ENCODE data around the gene YIPF2. TPM values are rescaled to one million over a fixed set of nuclear protein-coding genes. Genes with fewer than 3 reads are reported as not detected.

YIPF2 gene
- total and polyA plus RNA-seq, 8 donors: 41.4 to 67.9 (median 49.9) TPM

- WGBS, 2 donors: 93 to 95% methylated on average over 17 of the region's 17 CpGs
- peaks cover 0 to 33% (median 3%) of the 10 kb centered on the region in 3 donors for H3K36me3 ChIP-seq
- intact Hi-C loops (cut with DNase I): no loop called here
These were observed 20.0 kb downstream of the YIPF2 start for GRCh38 chr19:10908380-10908960.

GRCh38 chr19:10907925-10908324 is 20.5 kb downstream of the YIPF2 start:
- no peak for FAIRE-seq
- Histone ChIP-seq H3K4me3 (no peak overlapping the region), H3K27me3 (no peaks in the 10 kb centered on the region), H3K4me1 (no peaks in the 10 kb centered on the region), H3K27ac (no peak overlapping the region), H3K36me3 (peaks cover 0 to 33% (median 3%) of the 10 kb centered on the region in 3 donors), H3K9me3 (no peaks in the 10 kb centered on the region)
- intact Hi-C loops (cut with DNase I): no loop called here
- no peak for DNase-seq
- ATAC-seq: no peak
- 90 to 93% methylated on average over 14 of the region's 14 CpGs for WGBS, 2 donors
- TF ChIP-seq CTCF (IDR thresholded peaks at IDR 0.05): no peak

More at GRCh38 chr19:10908380-10908960, 20.0 kb downstream of the YIPF2 start:
- ATAC-seq: no peak
- FAIRE-seq: no peak
- Histone ChIP-seq H3K4me3 (no peak overlapping the region), H3K27me3 (no peaks in the 10 kb centered on the region), H3K27ac (no peak overlapping the region), H3K4me1 (no peaks in the 10 kb centered on the region), H3K9me3 (no peaks in the 10 kb centered on the region)
- no peak for TF ChIP-seq CTCF (IDR thresholded peaks at IDR 0.05)
- no peak for DNase-seq

GRCh38 chr19:10899151-10899653 is 29.2 kb downstream of the YIPF2 start:
- DNase-seq: peak; percentile 78 to 95 (median 87)
- Histone ChIP-seq H3K27me3 (no peaks in the 10 kb centered on the region), H3K4me3 (no peak overlapping the region), H3K4me1 (peaks cover 0 to 24% (median 7%) of the 10 kb centered on the region in 3 donors), H3K27ac (peak overlapping the region; percentile 78 to 85 (median 82)), H3K36me3 (no peaks in the 10 kb centered on the region), H3K9me3 (no peaks in the 10 kb centered on the region)
- 8 to 16% methylated on average over 10 of the region's 10 CpGs for WGBS, 2 donors
- peak; percentile 92 to 93 (median 93) for ATAC-seq
- no peak for TF ChIP-seq CTCF (IDR thresholded peaks at IDR 0.05)
- intact Hi-C loops (cut with DNase I): no loop called here
- FAIRE-seq: no peak

GRCh38 chr19:10898633-10899032 is 29.8 kb downstream of the YIPF2 start:
- H3K36me3 ChIP-seq: no peaks in the 10 kb centered on the region
- TF ChIP-seq CTCF (IDR thresholded peaks at IDR 0.05): no peak
- intact Hi-C loops (cut with DNase I): no loop called here
- H3K4me3 ChIP-seq: no peak overlapping the region
- no peaks in the 10 kb centered on the region for H3K9me3 ChIP-seq
- peaks cover 0 to 24% (median 7%) of the 10 kb centered on the region in 3 donors for H3K4me1 ChIP-seq
- 59 to 81% methylated on average over 8 to 10 of the region's 10 CpGs for WGBS, 2 donors
- no peak for FAIRE-seq
- H3K27me3 ChIP-seq: no peaks in the 10 kb centered on the region
- no peak for DNase-seq
- peak in 3 of 4 donors; percentile 2 to 6 (median 3) for ATAC-seq
- H3K27ac ChIP-seq: peak overlapping the region; percentile 78 to 85 (median 82)

Measured in pancreas (tissue), 10 donors.